Mucosa of gallbladder (tissue), 1 donor: ENCODE data around the gene THRB. TPM values are rescaled to one million over a fixed set of nuclear protein-coding genes. Genes with fewer than 3 reads are reported as not detected.

ENCODE experiments used
- DNase-seq: peaks from one replicate; pipeline ENCODE4 v3.0.0-alpha.2; 2020; ENCODE audit warnings: low spot score
- total RNA-seq: library from RNA; stranded (reverse); gene quantifications from one replicate; pipeline ENCODE4 v1.2.1, GENCODE V29; 2021
- donor health status: DM: no; HTN: no; CAD: no.

THRB gene
- total RNA-seq, 1 donor from 2014 or later = 7.1 TPM

GRCh38 chr3:24227635-24228034 is 267.0 kb downstream of the THRB start:
- no peak for DNase-seq

- DNase-seq = no peak
These were observed 268.3 kb downstream of the THRB start for GRCh38 chr3:24226397-24226796.

GRCh38 chr3:24225385-24225950 is 269.2 kb downstream of the THRB start:
- no peak for DNase-seq

GRCh38 chr3:24224666-24225384 is 269.8 kb downstream of the THRB start:
- no peak for DNase-seq

- no peak for DNase-seq
These were observed 272.4 kb downstream of the THRB start for GRCh38 chr3:24222165-24222805.

- peak; percentile 44 for DNase-seq
These were observed 273.6 kb downstream of the THRB start for GRCh38 chr3:24220859-24221657.

- no peak for DNase-seq
These were observed 279.1 kb downstream of the THRB start for GRCh38 chr3:24215502-24215901.

GRCh38 chr3:24211381-24211780 is 283.3 kb downstream of the THRB start:
- no peak for DNase-seq

GRCh38 chr3:24202071-24202470 is 292.6 kb downstream of the THRB start:
- DNase-seq = no peak

- DNase-seq = no peak
These were observed 293.3 kb downstream of the THRB start for GRCh38 chr3:24201301-24201700.

- DNase-seq = no peak
These were observed 294.8 kb downstream of the THRB start for GRCh38 chr3:24199775-24200247.

GRCh38 chr3:24199300-24199699 is 295.4 kb downstream of the THRB start:
- DNase-seq = no peak

GRCh38 chr3:24198728-24199127 is 295.9 kb downstream of the THRB start:
- no peak for DNase-seq

- no peak for DNase-seq
These were observed 296.8 kb downstream of the THRB start for GRCh38 chr3:24197809-24198208.

GRCh38 chr3:24196526-24196925 is 298.1 kb downstream of the THRB start:
- no peak for DNase-seq

- DNase-seq = no peak
These were observed 299.0 kb downstream of the THRB start for GRCh38 chr3:24195504-24196230.

GRCh38 chr3:24192469-24193056 is 302.1 kb downstream of the THRB start:
- DNase-seq = no peak

- DNase-seq = no peak
These were observed 302.7 kb downstream of the THRB start for GRCh38 chr3:24191801-24192403.

GRCh38 chr3:24190256-24190655 is 304.4 kb downstream of the THRB start:
- no peak for DNase-seq

GRCh38 chr3:24185738-24186384 is 308.8 kb downstream of the THRB start:
- DNase-seq = peak; percentile 16
